Measurements from ENCODE around the gene SH3GL3. TPM values are rescaled to one million over a fixed set of nuclear protein-coding genes. Genes with fewer than 3 reads are reported as not detected.

The SH3GL3 gene
- total RNA-seq, 4 donors from 2014 or later: 0.34 to 1.2 TPM; not detected in 2

GRCh38 chr15:83605111-83605945, 158.2 kb downstream of the SH3GL3 start:
- WGBS: 50% methylated on average over 7 of the region's 7 CpGs
- TF ChIP-seq EP300 (IDR thresholded peaks at IDR 0.05) (no peak), POLR2A (IDR thresholded peaks at IDR 0.05) (no peak), POLR2AphosphoS5 (IDR thresholded peaks at IDR 0.05) (no peak), CTCF (IDR thresholded peaks at IDR 0.05) (no peak)
- Histone ChIP-seq H3K27me3 (no peaks in the 10 kb centered on the region), H3K9me3 (no peaks in the 10 kb centered on the region), H3K4me1 (no peaks in the 10 kb centered on the region), H3K36me3 (no peaks in the 10 kb centered on the region), H3K4me3 (no peak overlapping the region), H3K27ac (no peak overlapping the region)
- no peak for DNase-seq (ENCODE audit: low spot score in 2 of 2)

GRCh38 chr15:83610132-83610531, 163.0 kb downstream of the SH3GL3 start:
- DNase-seq (ENCODE audit: low spot score in 2 of 2): no peak
- TF ChIP-seq POLR2A (IDR thresholded peaks at IDR 0.05) (no peak), CTCF (IDR thresholded peaks at IDR 0.05) (no peak), POLR2AphosphoS5 (IDR thresholded peaks at IDR 0.05) (no peak), EP300 (IDR thresholded peaks at IDR 0.05) (no peak)
- Histone ChIP-seq H3K27me3 (no peaks in the 10 kb centered on the region), H3K36me3 (no peaks in the 10 kb centered on the region), H3K4me3 (no peak overlapping the region), H3K9me3 (no peaks in the 10 kb centered on the region), H3K27ac (no peak overlapping the region), H3K4me1 (no peaks in the 10 kb centered on the region)
- WGBS: 93% methylated on average over 3 of the region's 3 CpGs

- Histone ChIP-seq H3K36me3 (no peaks in the 10 kb centered on the region), H3K4me3 (no peak overlapping the region), H3K27ac (no peak overlapping the region), H3K27me3 (no peaks in the 10 kb centered on the region), H3K4me1 (no peaks in the 10 kb centered on the region), H3K9me3 (no peaks in the 10 kb centered on the region)
- WGBS: 86% methylated on average over 9 of the region's 9 CpGs
- TF ChIP-seq EP300 (IDR thresholded peaks at IDR 0.05): no peak
- TF ChIP-seq POLR2A (IDR thresholded peaks at IDR 0.05): no peak
- no peak for TF ChIP-seq CTCF (IDR thresholded peaks at IDR 0.05)
- no peak for TF ChIP-seq POLR2AphosphoS5 (IDR thresholded peaks at IDR 0.05)
- no peak for DNase-seq (ENCODE audit: low spot score in 2 of 2)
Observed at GRCh38 chr15:83610901-83611685, 164.0 kb downstream of the SH3GL3 start.

GRCh38 chr15:83612226-83612625, 165.1 kb downstream of the SH3GL3 start:
- H3K9me3 ChIP-seq: no peaks in the 10 kb centered on the region
- H3K4me3 ChIP-seq: no peak overlapping the region
- no peak overlapping the region for H3K27ac ChIP-seq
- no peaks in the 10 kb centered on the region for H3K27me3 ChIP-seq
- TF ChIP-seq POLR2A (IDR thresholded peaks at IDR 0.05): no peak
- no peak for TF ChIP-seq POLR2AphosphoS5 (IDR thresholded peaks at IDR 0.05)
- TF ChIP-seq EP300 (IDR thresholded peaks at IDR 0.05): no peak
- TF ChIP-seq CTCF (IDR thresholded peaks at IDR 0.05): no peak
- no peaks in the 10 kb centered on the region for H3K4me1 ChIP-seq
- H3K36me3 ChIP-seq: no peaks in the 10 kb centered on the region
- WGBS: 88% methylated on average over 3 of the region's 5 CpGs
- DNase-seq (ENCODE audit: low spot score in 2 of 2): no peak
